H54 (cell line): ENCODE measurements around the gene PLEKHG4.
A peak's percentile ranks its signal among the peaks of the same experiment; 100 is the strongest.

ENCODE experiments used
- DNase-seq: peaks from one replicate; pipeline ENCODE4 v3.0.0; 2011; ENCODE audit warnings: low spot score, mixed read lengths; ENCODE audit not compliant: insufficient read length
- FAIRE-seq: peaks from 3 replicates; lab custom pipeline; 2011; peaks lifted over from hg19 to GRCh38; lab: Jason Lieb, UNC
- POLR2A ChIP-seq: IDR thresholded peaks from 2 replicates; pipeline ENCODE4 v1.6.1; 2011; ENCODE audit warnings: low read depth, mild to moderate bottlenecking, low read length

The PLEKHG4 gene

GRCh38 chr16:67279296-67280089 lies at the start of gene PLEKHG4:
PLEKHG4 (plus strand) TSS chr16:67279532; CDS start chr16:67280045, 513 bp downstream.
- FAIRE-seq (no peak), DNase-seq (no peak)
- no peak for TF ChIP-seq POLR2A

- no peak for TF ChIP-seq POLR2A
- FAIRE-seq (no peak), DNase-seq (no peak)
Measured at GRCh38 chr16:67229906-67230808, 49.2 kb upstream of the PLEKHG4 start.

- FAIRE-seq: no peak
- TF ChIP-seq POLR2A: no peak
- DNase-seq: no peak
Measured at GRCh38 chr16:67230809-67231660, 48.3 kb upstream of the PLEKHG4 start.

GRCh38 chr16:67233596-67233995 lies 45.7 kb upstream of the PLEKHG4 start:
- DNase-seq: no peak
- FAIRE-seq: no peak
- no peak for TF ChIP-seq POLR2A

GRCh38 chr16:67234180-67234597 lies 45.1 kb upstream of the PLEKHG4 start:
- no peak for TF ChIP-seq POLR2A
- no peak for FAIRE-seq

GRCh38 chr16:67235816-67236562 lies 43.3 kb upstream of the PLEKHG4 start:
- no peak for TF ChIP-seq POLR2A
- FAIRE-seq: no peak
- no peak for DNase-seq

More at GRCh38 chr16:67234180-67234597, 45.1 kb upstream of the PLEKHG4 start:
- DNase-seq: no peak

GRCh38 chr16:67236563-67237395 lies 42.6 kb upstream of the PLEKHG4 start:
- TF ChIP-seq POLR2A: no peak
- FAIRE-seq (no peak), DNase-seq (peak; percentile 68)

GRCh38 chr16:67237396-67238277 lies 41.7 kb upstream of the PLEKHG4 start:
- DNase-seq (no peak), FAIRE-seq (no peak)
- TF ChIP-seq POLR2A: no peak

- DNase-seq (no peak), FAIRE-seq (no peak)
- TF ChIP-seq POLR2A: no peak
Measured at GRCh38 chr16:67238278-67238575, 41.1 kb upstream of the PLEKHG4 start.

- no peak for TF ChIP-seq POLR2A
- FAIRE-seq (no peak), DNase-seq (no peak)
Measured at GRCh38 chr16:67238806-67239470, 40.4 kb upstream of the PLEKHG4 start.

GRCh38 chr16:67240506-67240905 lies 38.8 kb upstream of the PLEKHG4 start:
- no peak for FAIRE-seq
- no peak for TF ChIP-seq POLR2A
- DNase-seq: no peak
